Fibroblast of lung (primary cell): ENCODE results near the gene DCHS2.

Experiments used
- EZH2 ChIP-seq: IDR thresholded peaks from 2 replicates; pipeline ENCODE4 v1.5.1; 2012; ENCODE audit warnings: low read length, control low read depth, mild to moderate bottlenecking; ENCODE audit errors: missing control alignments
- TF ChIP-seq, protein P1 (sequence below), 2 donors: IDR thresholded peaks in 1 of 2; conservative IDR thresholded peaks in 1 of 2; 1 replicate in 1 of 2; 2 replicates in 1 of 2; pipeline ENCODE4 v1.5.1; 2011 to 2012; ENCODE audit warnings: low read length in 2 of 2, control low read depth in 1 of 2, inconsistent platforms in 1 of 2, low read depth in 1 of 2, mild to moderate bottlenecking in 1 of 2

DNA sequence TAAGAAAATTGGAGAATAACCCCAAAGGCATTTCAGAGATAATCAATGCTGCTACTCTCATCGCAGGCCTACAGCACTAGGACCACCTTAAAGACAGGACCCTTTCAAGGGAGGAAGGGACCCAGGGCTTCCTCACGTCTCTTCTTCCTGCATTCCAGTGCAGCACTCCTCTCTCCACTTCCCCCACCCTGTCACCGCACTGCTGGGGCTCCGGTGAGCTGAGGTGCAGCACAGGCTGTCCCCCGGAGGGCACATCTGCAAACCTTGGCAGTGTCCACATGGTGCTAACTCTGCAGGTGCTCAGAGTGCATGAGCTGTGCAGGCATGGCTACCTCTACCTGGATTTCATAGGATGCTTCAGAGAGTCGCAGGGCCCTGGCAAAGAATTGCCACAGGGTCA is 305.6 kb downstream of the DCHS2 start:
- TF ChIP-seq, protein P1, sequence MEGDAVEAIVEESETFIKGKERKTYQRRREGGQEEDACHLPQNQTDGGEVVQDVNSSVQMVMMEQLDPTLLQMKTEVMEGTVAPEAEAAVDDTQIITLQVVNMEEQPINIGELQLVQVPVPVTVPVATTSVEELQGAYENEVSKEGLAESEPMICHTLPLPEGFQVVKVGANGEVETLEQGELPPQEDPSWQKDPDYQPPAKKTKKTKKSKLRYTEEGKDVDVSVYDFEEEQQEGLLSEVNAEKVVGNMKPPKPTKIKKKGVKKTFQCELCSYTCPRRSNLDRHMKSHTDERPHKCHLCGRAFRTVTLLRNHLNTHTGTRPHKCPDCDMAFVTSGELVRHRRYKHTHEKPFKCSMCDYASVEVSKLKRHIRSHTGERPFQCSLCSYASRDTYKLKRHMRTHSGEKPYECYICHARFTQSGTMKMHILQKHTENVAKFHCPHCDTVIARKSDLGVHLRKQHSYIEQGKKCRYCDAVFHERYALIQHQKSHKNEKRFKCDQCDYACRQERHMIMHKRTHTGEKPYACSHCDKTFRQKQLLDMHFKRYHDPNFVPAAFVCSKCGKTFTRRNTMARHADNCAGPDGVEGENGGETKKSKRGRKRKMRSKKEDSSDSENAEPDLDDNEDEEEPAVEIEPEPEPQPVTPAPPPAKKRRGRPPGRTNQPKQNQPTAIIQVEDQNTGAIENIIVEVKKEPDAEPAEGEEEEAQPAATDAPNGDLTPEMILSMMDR (conservative IDR thresholded peaks at IDR 0.05 in 1 of 2, IDR thresholded peaks at IDR 0.05 in 1 of 2; ENCODE audit: low read depth in 1 of 2, low read length in 2 of 2): no peak
- TF ChIP-seq EZH2: no peak
